Neural cell (in vitro differentiated cells): ENCODE data around the gene RAB41.

Source experiments
- CTCF ChIP-seq: fragments of 450-650 bp; IDR thresholded peaks from 2 replicates; pipeline ENCODE4 v1.5.1; 2014; ENCODE audit warnings: antibody characterized with exemption, mild to moderate bottlenecking, moderate library complexity; ENCODE audit not compliant: poor library complexity, severe bottlenecking
- EP300 ChIP-seq: fragments of 450-650 bp; conservative IDR thresholded peaks from 2 replicates; pipeline ENCODE4 v1.6.1; 2014; ENCODE audit warnings: antibody characterized with exemption, mild to moderate bottlenecking, moderate library complexity; ENCODE audit not compliant: poor library complexity, severe bottlenecking
- POLR2AphosphoS5 ChIP-seq: IDR thresholded peaks from 2 replicates; pipeline ENCODE4 v1.6.1; 2012

- TF ChIP-seq CTCF = no peak
- TF ChIP-seq EP300 = no peak
- TF ChIP-seq POLR2AphosphoS5 = no peak
Measured at GRCh38 chrX:70280573-70280972, 1.4 kb upstream of the RAB41 start.
